HepG2 (cell line): ENCODE measurements around the gene R3HDM1. TPM values are rescaled to one million over a fixed set of nuclear protein-coding genes. Genes with fewer than 3 reads are reported as not detected.

Experiments used
- ATAC-seq: fragments of 200-7000 bp; cut with Tn5 transposase; 3 replicates; pipeline ENCODE4 v1.9.1; 2020; ENCODE audit warnings: mild to moderate bottlenecking, moderate library complexity
- BruUV-seq: library from RNA; stranded (reverse); fragments of 400-500 nt; replicated peaks from 2 replicates; lab custom pipeline; 2021; lab: Mats Ljungman, UMichigan
- CTCF ChIA-PET: fragments of 300-600 bp; formaldehyde crosslinking; extraction: SDS; loops from one replicate; lab custom pipeline; 2021; ENCODE audit warnings: low total read pairs, inconsistent platforms, low intra/inter-chr PET ratio; lab: Yijun Ruan, JAX
- POLR2A ChIA-PET: fragments of 350-600 bp; sonication (Branson Sonifier 250); formaldehyde crosslinking; loops from one replicate; lab custom pipeline; 2020; ENCODE audit warnings: antibody characterized with exemption, inconsistent platforms; lab: Yijun Ruan, JAX
- DNase-seq: peaks from one replicate; pipeline ENCODE4 v3.0.0-alpha.2; 2015; ENCODE audit warnings: low spot score
- FAIRE-seq: peaks from 3 replicates; lab custom pipeline; 2011; peaks lifted over from hg19 to GRCh38; lab: Jason Lieb, UNC
- H2AFZ ChIP-seq: one replicate; pipeline ENCODE4 v1.6.1; 2011; ENCODE audit warnings: low read length, inconsistent platforms
- H3K27ac ChIP-seq: fragments of 300-600 bp; 3 replicates; pipeline ENCODE4 v1.8.0; 2011; ENCODE audit warnings: mixed run types, mild to moderate bottlenecking, mixed read lengths, low read length, inconsistent platforms; ENCODE audit not compliant: insufficient read depth; ENCODE audit errors: extremely low read length
- H3K27me3 ChIP-seq, 2 experiments: fragments of 200-600 bp in 1 of 2; 2 replicates in 1 of 2; 3 replicates in 1 of 2; pipeline versions ENCODE4 v1.6.0 to v1.8.0; 2011; ENCODE audit warnings: low read length in 2 of 2, mild to moderate bottlenecking in 2 of 2, moderate library complexity in 2 of 2, inconsistent platforms in 1 of 2; ENCODE audit not compliant: insufficient read depth in 2 of 2, control insufficient read depth in 1 of 2
- H3K36me3 ChIP-seq, 2 experiments: fragments of 200-600 bp in 1 of 2; replicated peaks in 1 of 2; 2 replicates in 1 of 2; 3 replicates in 1 of 2; pipeline versions ENCODE4 v1.5.1 to v1.8.0; 2011; ENCODE audit warnings: low read length in 2 of 2, inconsistent platforms in 1 of 2; ENCODE audit not compliant: insufficient read depth in 2 of 2, control insufficient read depth in 1 of 2
- H3K4me1 ChIP-seq: 2 replicates; pipeline ENCODE4 v1.5.1; 2012; ENCODE audit warnings: low read length, inconsistent platforms; ENCODE audit not compliant: insufficient read depth
- H3K4me2 ChIP-seq: 2 replicates; pipeline ENCODE4 v1.6.0; 2011; ENCODE audit warnings: low read depth, low read length, inconsistent platforms
- H3K4me3 ChIP-seq, 3 experiments: fragments of 200-600 bp in 1 of 3; sonication (generic), shearing (Covaris generic) in 1 of 3; replicated peaks in 1 of 3; 2 replicates each; pipeline ENCODE4 v1.5.1; 2011 to 2016; ENCODE audit warnings: low read length in 3 of 3, inconsistent platforms in 2 of 3, low read depth in 2 of 3, mild to moderate bottlenecking in 2 of 3, control low read depth in 1 of 3, mixed read lengths in 1 of 3; ENCODE audit not compliant: insufficient read depth in 1 of 3
- H3K79me2 ChIP-seq: one replicate; pipeline ENCODE4 v1.6.1; 2011; ENCODE audit warnings: low read length, inconsistent platforms; ENCODE audit not compliant: insufficient read depth
- H3K9ac ChIP-seq: 2 replicates; pipeline ENCODE4 v1.6.0; 2011; ENCODE audit warnings: mild to moderate bottlenecking, low read depth, low read length, inconsistent platforms; ENCODE audit not compliant: insufficient read depth
- H3K9me3 ChIP-seq: 2 replicates; pipeline ENCODE4 v1.5.1; 2012; ENCODE audit warnings: mild to moderate bottlenecking, low read length
- H4K20me1 ChIP-seq: 2 replicates; pipeline ENCODE4 v1.6.0; 2011; ENCODE audit warnings: inconsistent platforms, mild to moderate bottlenecking, low read length, moderate library complexity; ENCODE audit not compliant: insufficient read depth
- MAFK ChIP-seq, 2 experiments: IDR thresholded peaks in 1 of 2; conservative IDR thresholded peaks in 1 of 2; 2 replicates each; pipeline ENCODE4 v1.6.1; 2011; ENCODE audit warnings: improper control_type of control experiment in 2 of 2, low read length in 2 of 2
- ZNF598 ChIP-seq: sonication (generic); formaldehyde crosslinking; IDR thresholded peaks from 2 replicates; pipeline ENCODE4 v1.5.1; 2020; ENCODE audit warnings: mild to moderate bottlenecking, missing genetic modification reagents, borderline replicate concordance
- ZNF782 ChIP-seq: sonication (generic); formaldehyde crosslinking; IDR thresholded peaks from 2 replicates; pipeline ENCODE4 v1.4.0; 2020; ENCODE audit warnings: missing genetic modification reagents, mild to moderate bottlenecking, borderline replicate concordance
- in situ Hi-C: cut with HindIII; loops from 2 replicates; pipeline ENCODE4 v1.10.0; 2017; ENCODE audit warnings: low pct_unique_long_range_greater_than_20kb; ENCODE audit not compliant: extremely low pct_ligation_motif_present
- intact Hi-C: fragments of 100-400 bp; cut with micrococcal nuclease; formaldehyde crosslinking; loops from one replicate; pipeline ENCODE4 v1.10.0; 2022; ENCODE audit not compliant: unreplicated experiment
- polyA plus RNA-seq, 8 experiments: library from polyadenylated mRNA; depleted of rRNA in 3 of 8; stranded (reverse) in 7 of 8; unstranded in 1 of 8; fragments of >200 nt; fragmentation: Illumina TruSeq in 4 of 8; extraction: Trizol in 4 of 8; gene quantifications; 2 replicates each; pipeline versions ENCODE4 v1.2.1 to v1.2.3, GENCODE V29; 2011 to 2016; ENCODE audit warnings: low read depth in 4 of 8, missing spikeins in 1 of 8, mixed read lengths in 1 of 8; ENCODE audit not compliant: insufficient read depth in 1 of 8
- total RNA-seq, 5 experiments: library from RNA; depleted of rRNA; stranded (reverse); fragments of >200 nt; fragmentation: Illumina TruSeq; extraction: Trizol; gene quantifications; 2 replicates each; pipeline ENCODE4 v1.2.3, GENCODE V29; 2016; ENCODE audit warnings: low read depth in 1 of 5
- TF ChIP-seq, protein P1 (sequence below): sonication (generic); formaldehyde crosslinking; IDR thresholded peaks from 2 replicates; pipeline ENCODE4 v1.5.1; 2020; ENCODE audit warnings: mild to moderate bottlenecking, missing genetic modification reagents
- TF ChIP-seq, protein P2 (sequence below): sonication (generic); formaldehyde crosslinking; IDR thresholded peaks from 2 replicates; pipeline ENCODE4 v1.4.0; 2020; ENCODE audit warnings: missing genetic modification reagents
- TF ChIP-seq, protein P3 (sequence below): sonication (generic); formaldehyde crosslinking; IDR thresholded peaks from 2 replicates; pipeline ENCODE4 v1.8.0; 2023; ENCODE audit warnings: mild to moderate bottlenecking, missing genetic modification reagents

Gene R3HDM1
- total and polyA plus RNA-seq, 2 of the 13 experiments (the other 11 are each of a cell fraction or from before 2014, with no cell fraction given): 15.7 to 54.3 TPM

DNA sequence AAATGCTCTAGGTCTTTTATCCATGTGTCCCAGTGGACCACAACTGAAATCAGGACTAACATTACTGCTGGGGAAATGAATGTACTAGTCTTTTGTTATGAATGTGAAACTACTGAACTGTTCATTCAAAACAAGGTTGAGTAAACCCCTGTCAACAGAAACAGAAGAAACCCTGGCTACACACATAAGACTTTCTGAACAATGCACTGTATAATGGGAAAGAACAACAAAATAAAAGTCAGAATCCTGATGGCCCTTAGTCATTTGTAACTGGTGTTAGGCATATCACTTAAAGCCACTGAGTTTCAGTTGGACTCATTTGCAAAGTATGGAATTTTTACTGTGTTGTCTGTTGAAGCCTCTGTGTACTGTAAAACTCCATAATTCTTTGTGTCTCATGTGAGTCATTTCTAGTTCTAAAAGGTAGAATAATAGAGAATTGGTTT is 133.4 kb downstream of the R3HDM1 start (continued):
- TF ChIP-seq, protein P1, sequence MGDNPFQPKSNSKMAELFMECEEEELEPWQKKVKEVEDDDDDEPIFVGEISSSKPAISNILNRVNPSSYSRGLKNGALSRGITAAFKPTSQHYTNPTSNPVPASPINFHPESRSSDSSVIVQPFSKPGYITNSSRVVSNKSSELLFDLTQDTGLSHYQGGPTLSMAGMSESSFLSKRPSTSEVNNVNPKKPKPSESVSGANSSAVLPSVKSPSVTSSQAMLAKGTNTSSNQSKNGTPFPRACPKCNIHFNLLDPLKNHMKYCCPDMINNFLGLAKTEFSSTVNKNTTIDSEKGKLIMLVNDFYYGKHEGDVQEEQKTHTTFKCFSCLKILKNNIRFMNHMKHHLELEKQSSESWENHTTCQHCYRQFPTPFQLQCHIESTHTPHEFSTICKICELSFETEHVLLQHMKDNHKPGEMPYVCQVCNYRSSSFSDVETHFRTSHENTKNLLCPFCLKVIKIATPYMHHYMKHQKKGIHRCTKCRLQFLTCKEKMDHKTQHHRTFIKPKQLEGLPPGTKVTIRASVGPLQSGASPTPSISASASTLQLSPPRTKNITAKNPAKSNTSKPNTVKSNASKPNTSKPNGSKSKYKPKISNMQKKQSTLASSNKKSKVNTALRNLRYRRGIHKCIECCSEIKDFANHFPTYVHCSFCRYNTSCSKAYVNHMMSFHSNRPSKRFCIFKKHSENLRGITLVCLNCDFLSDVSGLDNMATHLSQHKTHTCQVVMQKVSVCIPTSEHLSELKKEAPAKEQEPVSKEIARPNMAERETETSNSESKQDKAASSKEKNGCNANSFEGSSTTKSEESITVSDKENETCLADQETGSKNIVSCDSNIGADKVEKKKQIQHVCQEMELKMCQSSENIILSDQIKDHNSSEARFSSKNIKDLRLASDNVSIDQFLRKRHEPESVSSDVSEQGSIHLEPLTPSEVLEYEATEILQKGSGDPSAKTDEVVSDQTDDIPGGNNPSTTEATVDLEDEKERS (CRISPR knock-in tag): no peak
- TF ChIP-seq, protein P2, sequence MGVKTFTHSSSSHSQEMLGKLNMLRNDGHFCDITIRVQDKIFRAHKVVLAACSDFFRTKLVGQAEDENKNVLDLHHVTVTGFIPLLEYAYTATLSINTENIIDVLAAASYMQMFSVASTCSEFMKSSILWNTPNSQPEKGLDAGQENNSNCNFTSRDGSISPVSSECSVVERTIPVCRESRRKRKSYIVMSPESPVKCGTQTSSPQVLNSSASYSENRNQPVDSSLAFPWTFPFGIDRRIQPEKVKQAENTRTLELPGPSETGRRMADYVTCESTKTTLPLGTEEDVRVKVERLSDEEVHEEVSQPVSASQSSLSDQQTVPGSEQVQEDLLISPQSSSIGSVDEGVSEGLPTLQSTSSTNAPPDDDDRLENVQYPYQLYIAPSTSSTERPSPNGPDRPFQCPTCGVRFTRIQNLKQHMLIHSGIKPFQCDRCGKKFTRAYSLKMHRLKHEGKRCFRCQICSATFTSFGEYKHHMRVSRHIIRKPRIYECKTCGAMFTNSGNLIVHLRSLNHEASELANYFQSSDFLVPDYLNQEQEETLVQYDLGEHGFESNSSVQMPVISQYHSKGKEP: no peak
- TF ChIP-seq, protein P3, sequence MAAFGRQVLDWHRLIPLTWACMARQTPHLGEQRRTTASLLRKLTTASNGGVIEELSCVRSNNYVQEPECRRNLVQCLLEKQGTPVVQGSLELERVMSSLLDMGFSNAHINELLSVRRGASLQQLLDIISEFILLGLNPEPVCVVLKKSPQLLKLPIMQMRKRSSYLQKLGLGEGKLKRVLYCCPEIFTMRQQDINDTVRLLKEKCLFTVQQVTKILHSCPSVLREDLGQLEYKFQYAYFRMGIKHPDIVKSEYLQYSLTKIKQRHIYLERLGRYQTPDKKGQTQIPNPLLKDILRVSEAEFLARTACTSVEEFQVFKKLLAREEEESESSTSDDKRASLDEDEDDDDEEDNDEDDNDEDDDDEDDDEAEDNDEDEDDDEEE: no peak
- TF ChIP-seq ZNF598 (CRISPR knock-in tag): no peak

DNA sequence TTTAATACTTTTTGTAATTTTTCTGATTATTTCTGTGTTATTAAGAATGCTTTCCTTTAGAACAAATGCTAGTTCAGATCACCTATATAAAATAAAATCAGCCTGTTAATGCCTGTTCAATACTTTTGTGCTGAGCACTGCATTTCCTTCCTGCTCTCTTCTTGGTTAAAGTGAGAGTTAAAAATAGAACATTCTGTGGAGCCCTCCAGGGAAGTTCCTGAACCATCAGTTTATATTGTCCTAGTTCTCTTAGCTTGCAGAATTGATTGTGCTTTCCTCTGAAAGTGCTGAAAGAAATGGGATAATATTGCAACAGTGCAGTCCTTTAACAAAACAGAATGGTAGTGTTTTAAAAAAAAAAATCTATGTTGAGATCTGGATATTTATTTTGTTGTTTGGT is 135.8 kb downstream of the R3HDM1 start:
- intact Hi-C loops: no loop called here
- H3K4me3 ChIP-seq: no peak overlapping the region
- no peaks in the 10 kb centered on the region for H3K4me1 ChIP-seq
- peaks cover 0 to 15% of the 10 kb centered on the region in 2 experiments; a peak in 4 of 5 replicates for H3K36me3 ChIP-seq
- ChIA-PET CTCF (no interaction called here), POLR2A (no interaction called here)
- ATAC-seq: no peak
- no peak overlapping the region for H2AFZ ChIP-seq
- in situ Hi-C loops: no loop called here
- H3K27me3 ChIP-seq: no peaks in the 10 kb centered on the region
- H3K4me2 ChIP-seq: no peak overlapping the region
- H3K79me2 ChIP-seq: no peaks in the 10 kb centered on the region
- TF ChIP-seq MAFK (conservative IDR thresholded peaks at IDR 0.05 in 1 of 2, IDR thresholded peaks at IDR 0.05 in 1 of 2; ENCODE audit: low read length in 2 of 2): peak; percentile 50 to 72; a peak in 3 of 4 replicates
- TF ChIP-seq ZNF782: no peak
- no peaks in the 10 kb centered on the region for H3K9me3 ChIP-seq
- H3K9ac ChIP-seq: no peak overlapping the region
- H4K20me1 ChIP-seq: no peaks in the 10 kb centered on the region
- no peak overlapping the region for H3K27ac ChIP-seq
- FAIRE-seq: no peak
- DNase-seq: no peak
- BruUV-seq: no TSS peak
